AG04450 (cell line): ENCODE results near the gene ARHGAP24. TPM values are rescaled to one million over a fixed set of nuclear protein-coding genes. Genes with fewer than 3 reads are reported as not detected.

ENCODE experiments used
- CTCF ChIA-PET: fragments of 300-600, 350-600 bp; formaldehyde crosslinking; extraction: SDS; loops from one replicate; lab custom pipeline; 2022; ENCODE audit warnings: antibody characterized with exemption, inconsistent platforms; lab: Charles Lee
- POLR2A ChIA-PET: fragments of 350-600 bp; formaldehyde crosslinking; extraction: SDS; loops from one replicate; lab custom pipeline; 2021; ENCODE audit warnings: antibody characterized with exemption, inconsistent platforms; lab: Yijun Ruan, JAX
- DNase-seq: peaks from one replicate; pipeline ENCODE4 v3.0.0-alpha.2; 2011; ENCODE audit warnings: low read depth, low spot score
- H3K27ac ChIP-seq: one replicate; pipeline ENCODE4 v1.5.1; 2012; ENCODE audit warnings: low read depth, low read length, control low read depth
- H3K27me3 ChIP-seq: one replicate; pipeline ENCODE4 v1.6.0; 2012; ENCODE audit warnings: low read length; ENCODE audit not compliant: control insufficient read depth, insufficient read depth
- H3K4me3 ChIP-seq: 2 replicates; pipeline ENCODE4 v1.5.1; 2011; ENCODE audit warnings: mild to moderate bottlenecking, low read depth, low read length, control low read depth
- H3K9me3 ChIP-seq: 2 replicates; pipeline ENCODE4 v1.5.1; 2012; ENCODE audit warnings: low read length; ENCODE audit not compliant: control insufficient read depth, insufficient read depth
- polyA plus RNA-seq: library from polyadenylated mRNA; depleted of rRNA; stranded (reverse); fragments of >200 nt; gene quantifications from 2 replicates; pipeline ENCODE4 v1.2.3, GENCODE V29; 2011
- TF ChIP-seq, protein P1 (sequence below): IDR thresholded peaks from 2 replicates; pipeline ENCODE4 v1.5.1; 2011; ENCODE audit warnings: low read depth, low read length, control low read depth, inconsistent platforms

The ARHGAP24 gene
- polyA plus RNA-seq, 1 experiment: 16.8 TPM

DNA sequence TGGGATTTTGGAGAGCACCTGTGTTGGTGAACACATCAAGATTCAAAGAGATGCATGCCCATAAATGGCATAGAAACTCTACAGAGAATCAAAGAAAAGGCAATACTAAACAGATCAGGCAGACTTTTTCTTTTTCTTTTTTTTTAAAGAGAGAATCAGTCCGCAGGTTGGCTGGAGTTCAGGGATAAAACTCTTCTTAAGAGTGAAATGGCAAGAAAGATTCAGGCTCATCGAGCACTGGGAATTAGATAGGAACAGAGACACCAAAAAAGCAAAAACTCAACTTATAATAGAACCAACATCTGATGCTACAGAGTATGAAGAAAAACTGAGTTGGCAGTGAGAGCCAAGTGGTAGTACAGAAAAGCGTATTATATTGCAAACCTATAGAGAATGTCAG is 314.3 kb downstream of the ARHGAP24 start:
- no peaks in the 10 kb centered on the region for H3K9me3 ChIP-seq
- TF ChIP-seq, protein P1, sequence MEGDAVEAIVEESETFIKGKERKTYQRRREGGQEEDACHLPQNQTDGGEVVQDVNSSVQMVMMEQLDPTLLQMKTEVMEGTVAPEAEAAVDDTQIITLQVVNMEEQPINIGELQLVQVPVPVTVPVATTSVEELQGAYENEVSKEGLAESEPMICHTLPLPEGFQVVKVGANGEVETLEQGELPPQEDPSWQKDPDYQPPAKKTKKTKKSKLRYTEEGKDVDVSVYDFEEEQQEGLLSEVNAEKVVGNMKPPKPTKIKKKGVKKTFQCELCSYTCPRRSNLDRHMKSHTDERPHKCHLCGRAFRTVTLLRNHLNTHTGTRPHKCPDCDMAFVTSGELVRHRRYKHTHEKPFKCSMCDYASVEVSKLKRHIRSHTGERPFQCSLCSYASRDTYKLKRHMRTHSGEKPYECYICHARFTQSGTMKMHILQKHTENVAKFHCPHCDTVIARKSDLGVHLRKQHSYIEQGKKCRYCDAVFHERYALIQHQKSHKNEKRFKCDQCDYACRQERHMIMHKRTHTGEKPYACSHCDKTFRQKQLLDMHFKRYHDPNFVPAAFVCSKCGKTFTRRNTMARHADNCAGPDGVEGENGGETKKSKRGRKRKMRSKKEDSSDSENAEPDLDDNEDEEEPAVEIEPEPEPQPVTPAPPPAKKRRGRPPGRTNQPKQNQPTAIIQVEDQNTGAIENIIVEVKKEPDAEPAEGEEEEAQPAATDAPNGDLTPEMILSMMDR: no peak
- no peak for DNase-seq
- ChIA-PET POLR2A (no interaction called here), CTCF (interaction anchor here (0.7 to 3.6 kb wide), 4 partner anchors 7 to 259 kb away, joined by 4 to 42 read pairs (median 6); no protein-coding TSS in a partner anchor)
- H3K27me3 ChIP-seq: no peaks in the 10 kb centered on the region
- no peak overlapping the region for H3K27ac ChIP-seq
- no peak overlapping the region for H3K4me3 ChIP-seq

DNA sequence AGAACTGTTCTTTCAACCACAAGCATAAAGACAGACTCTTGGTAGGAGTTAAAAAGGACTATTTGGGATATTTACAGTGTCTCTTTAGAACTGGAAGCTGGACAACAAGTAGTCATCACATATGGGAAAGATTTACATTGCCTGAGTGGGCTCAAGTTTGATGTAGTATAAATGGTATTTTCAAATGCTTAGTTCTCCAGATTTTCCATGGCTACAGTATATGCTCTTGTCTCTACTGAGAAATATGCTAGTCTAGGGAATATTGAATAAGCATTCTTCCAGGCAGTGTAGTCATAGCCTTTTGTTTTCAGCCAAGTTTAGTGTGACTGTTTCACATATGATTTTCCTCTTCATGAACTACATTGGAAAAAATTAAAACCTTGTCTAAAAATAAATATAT is 315.6 kb downstream of the ARHGAP24 start:
- Histone ChIP-seq H3K27me3 (no peaks in the 10 kb centered on the region), H3K4me3 (no peak overlapping the region), H3K9me3 (no peaks in the 10 kb centered on the region), H3K27ac (no peak overlapping the region)
- CTCF ChIA-PET: interaction anchor here (1.0 kb wide), 1 partner anchor 178 kb away, joined by 4 read pairs; no protein-coding TSS in a partner anchor
- POLR2A ChIA-PET: no interaction called here
- TF ChIP-seq, protein P1: no peak
- no peak for DNase-seq

DNA sequence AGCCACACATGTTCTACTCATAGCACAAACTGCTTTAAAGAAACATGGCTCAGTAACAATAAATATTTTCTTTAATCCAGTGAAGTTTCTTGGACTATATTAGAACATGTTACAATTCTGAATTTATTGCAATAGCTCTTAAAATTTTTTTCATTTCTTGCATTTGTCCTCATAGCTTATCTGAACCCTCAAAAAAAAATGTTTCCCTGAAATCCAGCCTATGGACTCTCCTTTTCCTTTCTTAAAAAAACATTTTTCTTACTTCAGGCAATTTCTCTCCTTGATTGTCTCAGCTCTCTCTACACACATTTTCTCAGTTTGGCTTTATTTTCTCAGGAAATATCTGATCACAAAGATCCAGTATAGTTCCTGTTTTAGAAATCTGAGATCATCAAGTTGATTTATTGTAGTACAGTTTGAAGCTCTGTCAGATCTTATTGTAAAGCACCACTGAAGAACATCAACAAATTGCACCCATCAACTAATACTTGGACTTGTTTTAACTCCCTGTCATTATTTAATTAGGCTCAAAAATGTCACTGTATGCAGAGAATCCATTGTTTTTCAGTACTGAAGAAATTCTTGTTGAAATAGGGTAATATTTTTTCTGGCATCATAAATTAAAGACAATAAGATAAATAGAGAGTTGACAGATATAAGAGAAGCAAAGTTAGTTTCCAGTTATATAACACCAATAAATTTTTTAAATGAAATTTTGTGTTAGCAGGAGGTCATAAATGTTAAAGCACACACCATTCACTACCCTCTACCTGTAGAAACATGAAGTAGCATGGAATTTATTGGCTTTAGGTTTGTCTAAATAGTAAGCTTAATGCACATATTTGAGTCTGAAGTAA is 317.7 kb downstream of the ARHGAP24 start:
- POLR2A ChIA-PET: no interaction called here
- Histone ChIP-seq H3K27ac (no peak overlapping the region), H3K27me3 (no peaks in the 10 kb centered on the region), H3K9me3 (no peaks in the 10 kb centered on the region), H3K4me3 (no peak overlapping the region)
- CTCF ChIA-PET: interaction anchor here (0.6 to 2.5 kb wide), 6 partner anchors 13 to 176 kb away, joined by 3 to 16 read pairs (median 4); no protein-coding TSS in a partner anchor
- TF ChIP-seq, protein P1: no peak
- no peak for DNase-seq

DNA sequence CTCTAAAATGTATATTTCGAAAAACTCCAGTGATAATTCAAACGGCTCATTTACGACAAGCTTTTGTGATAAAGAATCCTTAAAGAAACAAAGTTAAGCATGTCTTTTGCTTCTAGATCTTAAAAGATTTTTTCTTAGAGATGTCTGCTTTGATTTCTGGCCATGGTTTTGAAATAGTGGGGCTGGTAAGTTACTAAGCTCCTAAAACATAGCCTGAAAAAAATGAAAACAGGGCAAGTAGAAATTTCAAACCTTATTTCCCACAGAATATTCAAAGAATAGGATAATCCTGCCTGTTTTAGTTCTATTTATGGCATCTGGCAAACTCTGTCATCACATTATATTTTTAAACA is 318.3 kb downstream of the ARHGAP24 start:
- DNase-seq: no peak
- Histone ChIP-seq H3K9me3 (no peaks in the 10 kb centered on the region), H3K27ac (no peak overlapping the region), H3K4me3 (no peak overlapping the region), H3K27me3 (no peaks in the 10 kb centered on the region)
- TF ChIP-seq, protein P1: no peak
- ChIA-PET CTCF (interaction anchor here (0.6 to 2.5 kb wide), 5 partner anchors 37 to 268 kb away, joined by 3 to 16 read pairs (median 6); no protein-coding TSS in a partner anchor), POLR2A (no interaction called here)
